Vagina (tissue), 2 donors: ENCODE measurements around the gene NOTCH1.

ENCODE experiments used
- CTCF ChIP-seq, 3 experiments: fragments of 450-650 bp in 2 of 3; fragments of 200-600 bp in 1 of 3; sonication (generic) in 1 of 3; IDR thresholded peaks; one replicate each; pipeline ENCODE4 v1.5.1; 2017 to 2019; ENCODE audit warnings: antibody characterized with exemption in 3 of 3, mild to moderate bottlenecking in 2 of 3, moderate library complexity in 2 of 3
- POLR2A ChIP-seq, 2 donors: fragments of 450-650 bp; IDR thresholded peaks; one replicate each; pipeline ENCODE4 v1.6.1; 2017; ENCODE audit warnings: antibody characterized with exemption in 2 of 2, mild to moderate bottlenecking in 2 of 2, moderate library complexity in 2 of 2

GRCh38 chr9:136529516-136530460 lies 16.1 kb downstream of the NOTCH1 start:
- TF ChIP-seq CTCF (IDR thresholded peaks at IDR 0.05) (no peak), POLR2A (IDR thresholded peaks at IDR 0.05) (no peak)
